Measurements from ENCODE around the gene ASB13. TPM values are rescaled to one million over a fixed set of nuclear protein-coding genes. Genes with fewer than 3 reads are reported as not detected.

ASB13 gene
- total and polyA plus RNA-seq, 2 of the 13 experiments (the other 11 are each of a cell fraction or from before 2014, with no cell fraction given): 9.3 to 15.4 TPM

DNA sequence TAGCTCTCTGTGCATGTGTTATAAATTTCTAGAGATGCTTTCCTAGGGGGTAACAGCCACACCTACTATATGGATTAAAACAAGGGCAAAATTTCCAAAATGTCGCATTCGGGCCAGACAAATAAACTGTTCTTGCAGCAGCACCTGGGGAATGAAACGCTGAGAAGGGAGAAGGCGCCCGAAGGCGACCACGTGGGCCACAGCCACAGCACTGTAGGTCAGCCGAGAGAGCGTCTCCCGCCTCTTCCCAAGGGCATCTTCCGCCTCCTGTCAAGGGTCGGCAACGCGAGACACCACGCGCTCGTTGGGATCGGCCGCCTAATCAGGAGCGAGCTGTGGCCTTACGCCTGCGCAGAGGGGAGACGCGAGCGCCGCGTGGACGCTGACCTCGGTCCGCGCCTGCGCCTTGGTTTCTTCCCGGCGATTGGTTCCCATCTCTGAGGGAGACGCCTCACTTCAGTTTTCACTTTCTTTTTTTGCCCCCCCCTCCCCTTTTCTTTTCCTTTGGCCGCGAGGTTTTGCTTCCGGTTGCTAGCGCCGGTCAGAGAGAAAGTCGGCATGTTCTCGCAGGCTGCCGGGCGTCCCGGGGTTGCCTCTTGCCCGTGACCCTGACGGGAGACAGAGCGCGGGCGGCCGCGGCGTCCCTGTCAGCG is 18.0 kb upstream of the ASB13 start, which contains the start of gene TASOR2 (continued):
- TF ChIP-seq, protein P1, sequence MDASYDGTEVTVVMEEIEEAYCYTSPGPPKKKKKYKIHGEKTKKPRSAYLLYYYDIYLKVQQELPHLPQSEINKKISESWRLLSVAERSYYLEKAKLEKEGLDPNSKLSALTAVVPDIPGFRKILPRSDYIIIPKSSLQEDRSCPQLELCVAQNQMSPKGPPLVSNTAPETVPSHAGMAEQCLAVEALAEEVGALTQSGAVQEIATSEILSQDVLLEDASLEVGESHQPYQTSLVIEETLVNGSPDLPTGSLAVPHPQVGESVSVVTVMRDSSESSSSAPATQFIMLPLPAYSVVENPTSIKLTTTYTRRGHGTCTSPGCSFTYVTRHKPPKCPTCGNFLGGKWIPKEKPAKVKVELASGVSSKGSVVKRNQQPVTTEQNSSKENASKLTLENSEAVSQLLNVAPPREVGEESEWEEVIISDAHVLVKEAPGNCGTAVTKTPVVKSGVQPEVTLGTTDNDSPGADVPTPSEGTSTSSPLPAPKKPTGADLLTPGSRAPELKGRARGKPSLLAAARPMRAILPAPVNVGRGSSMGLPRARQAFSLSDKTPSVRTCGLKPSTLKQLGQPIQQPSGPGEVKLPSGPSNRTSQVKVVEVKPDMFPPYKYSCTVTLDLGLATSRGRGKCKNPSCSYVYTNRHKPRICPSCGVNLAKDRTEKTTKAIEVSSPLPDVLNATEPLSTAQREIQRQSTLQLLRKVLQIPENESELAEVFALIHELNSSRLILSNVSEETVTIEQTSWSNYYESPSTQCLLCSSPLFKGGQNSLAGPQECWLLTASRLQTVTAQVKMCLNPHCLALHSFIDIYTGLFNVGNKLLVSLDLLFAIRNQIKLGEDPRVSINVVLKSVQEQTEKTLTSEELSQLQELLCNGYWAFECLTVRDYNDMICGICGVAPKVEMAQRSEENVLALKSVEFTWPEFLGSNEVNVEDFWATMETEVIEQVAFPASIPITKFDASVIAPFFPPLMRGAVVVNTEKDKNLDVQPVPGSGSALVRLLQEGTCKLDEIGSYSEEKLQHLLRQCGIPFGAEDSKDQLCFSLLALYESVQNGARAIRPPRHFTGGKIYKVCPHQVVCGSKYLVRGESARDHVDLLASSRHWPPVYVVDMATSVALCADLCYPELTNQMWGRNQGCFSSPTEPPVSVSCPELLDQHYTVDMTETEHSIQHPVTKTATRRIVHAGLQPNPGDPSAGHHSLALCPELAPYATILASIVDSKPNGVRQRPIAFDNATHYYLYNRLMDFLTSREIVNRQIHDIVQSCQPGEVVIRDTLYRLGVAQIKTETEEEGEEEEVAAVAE (CRISPR knock-in tag; IDR thresholded peaks at IDR 0.05; ENCODE audit: borderline replicate concordance): peak; percentile 89
- TF ChIP-seq THAP9 (CRISPR knock-in tag; IDR thresholded peaks at IDR 0.05; ENCODE audit: borderline replicate concordance): peak; percentile 93
- no peak for TF ChIP-seq IKZF1 (IDR thresholded peaks at IDR 0.05)
- no peak for TF ChIP-seq RFX3 (CRISPR knock-in tag; IDR thresholded peaks at IDR 0.05)
- peak; percentile 95 for TF ChIP-seq YEATS2 (CRISPR knock-in tag; IDR thresholded peaks at IDR 0.05; ENCODE audit: borderline replicate concordance)
- TF ChIP-seq DR1 (CRISPR knock-in tag; IDR thresholded peaks at IDR 0.05): peak; percentile 59; the same call in 1 of the 2 replicates
- no peak for TF ChIP-seq ZNF569 (CRISPR knock-in tag; IDR thresholded peaks at IDR 0.05; ENCODE audit: borderline replicate concordance)
- peak; percentile 90 for TF ChIP-seq ZNF562 (CRISPR knock-in tag; IDR thresholded peaks at IDR 0.05; ENCODE audit: borderline replicate concordance)
- 0 out of 2 replicates have a peak, but pooled peaks have one; percentile 63 for TF ChIP-seq ZNF720 (CRISPR knock-in tag; IDR thresholded peaks at IDR 0.05)
- peak; percentile 88; the same call in 1 of the 2 replicates for TF ChIP-seq HOXA9 (CRISPR knock-in tag; IDR thresholded peaks at IDR 0.05; ENCODE audit: borderline replicate concordance)
- TF ChIP-seq MEIS2 (CRISPR knock-in tag; IDR thresholded peaks at IDR 0.05): peak; percentile 96
- TF ChIP-seq ZEB1 (IDR thresholded peaks at IDR 0.05; ENCODE audit: insufficient replicate concordance, low read depth): no peak
- 0 out of 2 replicates have a peak, but pooled peaks have one; percentile 65 for TF ChIP-seq HMG20B (CRISPR knock-in tag; conservative IDR thresholded peaks at IDR 0.05)
- peak; percentile 61; the same call in 1 of the 2 replicates for TF ChIP-seq ZMYM3 (CRISPR knock-in tag; IDR thresholded peaks at IDR 0.05)
- peak; percentile 92; the same call in 1 of the 2 replicates for TF ChIP-seq ZNF776 (CRISPR knock-in tag; IDR thresholded peaks at IDR 0.05)
- peak; percentile 85 for TF ChIP-seq DMAP1 (CRISPR knock-in tag; IDR thresholded peaks at IDR 0.05)
- peak; percentile 72; the same call in 1 of the 2 replicates for TF ChIP-seq KDM4B (CRISPR knock-in tag; IDR thresholded peaks at IDR 0.05)
- peak; percentile 97 for TF ChIP-seq LBX2 (CRISPR knock-in tag; IDR thresholded peaks at IDR 0.05; ENCODE audit: borderline replicate concordance)
- no peak for TF ChIP-seq ZNF24 (IDR thresholded peaks at IDR 0.05)
- TF ChIP-seq ZBTB39 (CRISPR knock-in tag; IDR thresholded peaks at IDR 0.05): peak; percentile 62; the same call in 1 of the 2 replicates
- TF ChIP-seq ZNF235 (CRISPR knock-in tag; IDR thresholded peaks at IDR 0.05; ENCODE audit: borderline replicate concordance): no peak
